Bronchial epithelial cell (primary cell): ENCODE results near the gene PDSS1. TPM values are rescaled to one million over a fixed set of nuclear protein-coding genes. Genes with fewer than 3 reads are reported as not detected.
"Not testable (repeated sequence)": the region's sequence is repeated elsewhere in the genome, so short reads cannot be mapped to it uniquely, and the experiment has no call there.

Experiments used
- DNase-seq: peaks from one replicate; pipeline ENCODE4 v3.0.0-alpha.2; 2010; ENCODE audit warnings: low read depth
- FAIRE-seq: peaks from 2 replicates; lab custom pipeline; 2011; peaks lifted over from hg19 to GRCh38; lab: Jason Lieb, UNC
- H3K27me3 ChIP-seq: 2 replicates; pipeline ENCODE4 v1.5.1; 2011; ENCODE audit warnings: low read length; ENCODE audit not compliant: control insufficient read depth, insufficient read depth
- H3K36me3 ChIP-seq: 2 replicates; pipeline ENCODE4 v1.5.1; 2011; ENCODE audit warnings: low read length; ENCODE audit not compliant: control insufficient read depth, insufficient read depth
- H3K4me3 ChIP-seq: 2 replicates; pipeline ENCODE4 v1.5.1; 2011; ENCODE audit warnings: mild to moderate bottlenecking, low read depth, low read length, control low read depth
- CTCF ChIP-seq: IDR thresholded peaks from 2 replicates; pipeline ENCODE4 v1.5.1; 2011; ENCODE audit warnings: mild to moderate bottlenecking, moderate library complexity, low read length, control low read depth, inconsistent platforms; ENCODE audit not compliant: insufficient read depth, severe bottlenecking
- total RNA-seq: library from RNA; depleted of rRNA; stranded (reverse); fragments of >200 nt; gene quantifications from 2 replicates; pipeline ENCODE4 v1.2.1, GENCODE V29; 2014

The PDSS1 gene
- 6.1 and 6.3 TPM in 2 replicates for total RNA-seq

GRCh38 chr10:26697163-26697921 is at the start of gene PDSS1:
Gene PDSS1, plus strand, starts transcription at chr10:26697701. Its CDS starts 11 bp downstream, at chr10:26697712.
- no peak for TF ChIP-seq CTCF
- H3K36me3 ChIP-seq = peaks cover 1% of the 10 kb centered on the region
- peak; percentile 26 for DNase-seq
- H3K27me3 ChIP-seq = no peaks in the 10 kb centered on the region
- H3K4me3 ChIP-seq = peak within 1 kb of the TSS; percentile 86
- FAIRE-seq = no peak

GRCh38 chr10:26648245-26648636 is 49.3 kb upstream of the PDSS1 start:
- DNase-seq, H3K36me3 ChIP-seq, H3K4me3 ChIP-seq, H3K27me3 ChIP-seq: not testable (repeated sequence)
- peak; percentile 96 for FAIRE-seq

- DNase-seq (no peak), FAIRE-seq (no peak)
- Histone ChIP-seq H3K27me3 (no peaks in the 10 kb centered on the region), H3K4me3 (no peak overlapping the region), H3K36me3 (no peaks in the 10 kb centered on the region)
- no peak for TF ChIP-seq CTCF
Measured at GRCh38 chr10:26650406-26650805, 47.1 kb upstream of the PDSS1 start.

GRCh38 chr10:26651476-26651875 is 46.0 kb upstream of the PDSS1 start:
- not testable (repeated sequence) for DNase-seq, FAIRE-seq, H3K27me3 ChIP-seq

GRCh38 chr10:26653004-26653403 is 44.5 kb upstream of the PDSS1 start:
- no peak overlapping the region for H3K4me3 ChIP-seq
- no peaks in the 10 kb centered on the region for H3K27me3 ChIP-seq
- no peak for TF ChIP-seq CTCF
- DNase-seq (no peak), FAIRE-seq (no peak)
- no peaks in the 10 kb centered on the region for H3K36me3 ChIP-seq

More at GRCh38 chr10:26651476-26651875, 46.0 kb upstream of the PDSS1 start:
- H3K36me3 ChIP-seq, H3K4me3 ChIP-seq: not testable (repeated sequence)

GRCh38 chr10:26655746-26656145 is 41.8 kb upstream of the PDSS1 start:
- no peak for DNase-seq
- Histone ChIP-seq H3K36me3 (no peaks in the 10 kb centered on the region), H3K4me3 (no peak overlapping the region), H3K27me3 (no peaks in the 10 kb centered on the region)
- TF ChIP-seq CTCF = no peak
- FAIRE-seq = no peak

GRCh38 chr10:26662864-26663263 is 34.6 kb upstream of the PDSS1 start:
- TF ChIP-seq CTCF = no peak
- no peak overlapping the region for H3K4me3 ChIP-seq
- no peak for DNase-seq
- no peaks in the 10 kb centered on the region for H3K27me3 ChIP-seq
- no peaks in the 10 kb centered on the region for H3K36me3 ChIP-seq
- no peak for FAIRE-seq
